OCI-M2 (cell line): ENCODE results near the gene STAC3.
"Not testable (repeated sequence)": the region's sequence is repeated elsewhere in the genome, so short reads cannot be mapped to it uniquely, and the experiment has no call there.

Experiments used
- DNase-seq: peaks from one replicate; lab custom pipeline; 2025; ENCODE audit not compliant: unreplicated experiment; lab: John Stamatoyannopoulos, UW

STAC3 gene

GRCh38 chr12:57250956-57251355 is at the start of gene STAC3:
STAC3 (minus strand) TSS chr12:57251187; CDS start chr12:57249636, 1,551 bp downstream.
- no peak for DNase-seq

- no peak for DNase-seq
Measured at GRCh38 chr12:57299514-57300016, 48.6 kb upstream of the STAC3 start.

- DNase-seq: no peak
Measured at GRCh38 chr12:57296291-57296690, 45.3 kb upstream of the STAC3 start.

- not testable (repeated sequence) for DNase-seq
Measured at GRCh38 chr12:57282073-57282472, 31.1 kb upstream of the STAC3 start.

- DNase-seq: no peak
Measured at GRCh38 chr12:57280211-57281062, 29.4 kb upstream of the STAC3 start.

- no peak for DNase-seq
Measured at GRCh38 chr12:57278465-57279381, 27.7 kb upstream of the STAC3 start.

- DNase-seq: no peak
Measured at GRCh38 chr12:57276935-57277563, 26.1 kb upstream of the STAC3 start.

- not testable (repeated sequence) for DNase-seq
Measured at GRCh38 chr12:57276233-57276632, 25.2 kb upstream of the STAC3 start.

- no peak for DNase-seq
Measured at GRCh38 chr12:57273516-57273915, 22.5 kb upstream of the STAC3 start.

GRCh38 chr12:57272337-57273151 is 21.6 kb upstream of the STAC3 start:
- no peak for DNase-seq

GRCh38 chr12:57270966-57271470 is 20.0 kb upstream of the STAC3 start:
- DNase-seq: no peak

- DNase-seq: no peak
Measured at GRCh38 chr12:57268264-57268663, 17.3 kb upstream of the STAC3 start.

- DNase-seq: no peak
Measured at GRCh38 chr12:57266681-57267080, 15.7 kb upstream of the STAC3 start.

GRCh38 chr12:57263096-57263495 is 12.1 kb upstream of the STAC3 start:
- no peak for DNase-seq

GRCh38 chr12:57262126-57262822 is 11.3 kb upstream of the STAC3 start:
- DNase-seq: no peak

- no peak for DNase-seq
Measured at GRCh38 chr12:57261428-57261865, 10.5 kb upstream of the STAC3 start.

GRCh38 chr12:57260366-57260765 is 9.4 kb upstream of the STAC3 start:
- DNase-seq: no peak

GRCh38 chr12:57258977-57259970 is 8.3 kb upstream of the STAC3 start:
- no peak for DNase-seq
